IPS-NIHi7 (cell line): ENCODE results near the gene ZNF423.
A peak's percentile ranks its signal among the peaks of the same experiment; 100 is the strongest.

Experiments
- DNase-seq: peaks from one replicate; pipeline ENCODE4 v3.0.0; 2012; ENCODE audit warnings: mixed read lengths; ENCODE audit errors: extremely low spot score

ZNF423 gene

GRCh38 chr16:49602201-49602975 lies 253.5 kb downstream of the ZNF423 start:
- no peak for DNase-seq

DNA sequence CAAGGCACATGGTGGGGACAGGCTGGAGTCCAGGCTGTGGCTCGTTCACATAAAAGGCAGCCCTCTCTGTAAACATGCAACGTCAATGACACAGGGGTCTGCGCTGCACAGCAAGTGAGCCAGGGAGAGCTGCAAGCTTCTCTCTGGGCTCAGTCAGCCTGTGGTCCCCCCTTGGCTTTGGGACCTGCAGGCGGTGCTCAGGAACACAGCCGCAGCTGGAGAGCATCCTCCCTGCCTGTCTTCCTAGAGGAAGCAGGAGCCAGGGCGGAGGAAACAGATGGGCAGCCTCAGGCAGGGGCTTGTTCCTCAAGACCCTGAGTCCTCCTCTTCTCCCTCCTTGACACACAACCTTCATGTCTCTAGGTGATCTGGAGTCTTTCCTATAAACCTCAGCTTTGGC lies 254.3 kb downstream of the ZNF423 start:
- no peak for DNase-seq

DNA sequence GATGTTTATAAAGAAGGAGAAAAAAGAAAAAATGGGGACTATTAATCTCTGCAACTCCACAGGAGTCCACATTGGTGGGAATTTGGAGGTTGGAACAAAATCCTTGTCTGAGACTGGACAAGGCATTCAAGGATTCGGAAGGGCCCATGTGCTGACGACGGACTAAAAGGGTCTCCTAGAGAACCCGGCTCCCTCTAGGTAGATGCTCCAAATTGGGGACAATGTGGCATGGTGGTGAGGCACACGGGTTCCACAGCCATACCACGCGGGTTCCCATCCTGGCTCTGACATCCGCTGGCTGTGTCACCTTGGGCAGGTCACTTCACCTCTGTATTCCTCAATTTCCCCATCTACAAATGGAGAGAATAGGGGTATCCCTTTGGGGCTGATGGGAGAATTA lies 254.9 kb downstream of the ZNF423 start:
- no peak for DNase-seq

DNA sequence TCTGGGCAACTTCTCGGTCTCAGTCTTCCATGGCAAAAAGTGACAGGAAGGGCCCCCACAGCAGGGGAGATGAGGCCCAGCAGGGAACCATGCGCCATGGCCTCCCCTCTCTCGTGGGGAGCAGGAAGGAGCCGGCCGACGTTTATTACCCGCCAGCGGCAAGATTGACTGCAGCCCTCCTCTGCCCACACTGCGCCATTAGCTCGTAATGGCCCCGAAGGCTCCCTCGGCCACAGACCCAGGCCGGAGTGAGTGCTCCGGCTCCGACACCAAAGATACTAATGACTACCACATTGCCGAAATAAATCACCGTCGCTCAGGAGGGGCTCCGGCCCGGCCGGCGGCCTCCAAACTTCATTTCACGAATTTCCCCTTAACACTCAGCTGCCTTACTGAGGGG lies 255.4 kb downstream of the ZNF423 start:
- no peak for DNase-seq

DNA sequence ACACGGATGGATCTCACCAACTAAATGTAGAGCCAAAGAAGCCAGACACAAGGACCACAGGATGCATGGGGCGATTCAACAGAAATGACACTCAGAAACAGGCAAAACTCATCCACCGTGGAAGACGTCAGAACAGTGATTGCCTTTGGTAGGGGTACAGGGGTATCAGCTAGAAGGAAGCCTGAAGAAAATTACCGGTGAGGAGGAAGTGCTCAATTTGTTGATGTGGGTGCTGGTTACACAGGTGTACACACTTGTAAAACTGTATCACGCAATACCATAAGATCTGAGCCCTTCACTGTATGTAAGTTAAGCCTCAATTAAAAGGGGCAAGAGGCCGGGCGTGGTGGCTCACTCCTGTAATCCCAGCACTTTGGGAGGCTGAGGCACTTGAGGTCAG lies 256.2 kb downstream of the ZNF423 start:
- no peak for DNase-seq

DNA sequence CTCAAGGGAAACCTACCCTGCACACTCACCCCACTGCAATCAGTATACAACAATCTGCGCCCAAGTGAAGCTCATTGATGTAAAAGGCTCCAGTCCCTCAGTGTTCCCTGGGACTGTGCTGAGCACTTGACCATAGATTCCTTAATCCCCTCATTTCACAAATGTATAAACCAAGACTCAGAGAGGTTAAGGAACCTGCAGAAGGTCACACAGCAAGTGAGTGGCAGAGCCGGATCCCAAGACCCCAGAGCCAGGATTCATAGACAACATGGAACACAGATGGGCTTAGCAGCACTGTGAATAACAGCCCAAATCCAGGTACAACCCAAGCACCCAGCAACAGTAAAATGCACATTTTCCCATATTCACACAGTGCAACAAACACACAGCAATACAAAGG lies 256.6 kb downstream of the ZNF423 start:
- DNase-seq: no peak

DNA sequence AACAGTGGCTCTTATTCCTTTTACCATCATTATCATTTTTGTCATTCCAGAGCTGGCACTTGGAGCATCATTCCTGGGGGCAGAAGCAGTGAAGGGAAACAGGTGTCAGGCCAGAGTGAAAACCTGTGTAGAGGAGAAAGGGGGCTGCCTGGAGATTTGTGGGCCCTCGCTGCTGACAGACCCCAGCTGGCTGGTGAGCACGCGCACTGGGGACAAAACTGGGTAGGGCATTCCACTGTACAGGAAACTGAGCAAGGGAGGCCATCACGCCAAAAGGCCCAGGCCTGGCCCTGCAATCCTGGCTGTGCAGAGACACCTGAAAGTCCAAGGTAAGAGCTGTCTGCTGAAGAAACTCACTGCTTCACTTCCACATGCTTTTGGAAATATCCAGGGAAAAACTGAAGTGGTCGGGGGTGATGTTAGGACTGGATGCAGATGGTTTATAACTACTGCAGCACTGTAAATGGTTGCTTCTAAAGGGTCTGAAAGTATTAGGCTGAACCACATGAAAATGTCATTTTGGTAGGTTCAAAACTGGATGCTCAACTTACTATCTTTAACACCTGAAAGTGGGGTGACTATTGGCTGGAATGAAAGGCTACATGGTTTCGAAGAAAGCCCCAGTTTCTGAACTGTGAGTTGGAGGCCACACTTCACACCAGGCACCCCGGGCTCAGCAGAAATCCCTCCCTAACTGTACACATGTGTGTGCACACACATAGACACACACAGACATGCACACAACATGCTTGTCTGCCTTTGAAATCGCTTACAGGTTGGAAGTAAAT lies 257.3 kb downstream of the ZNF423 start:
- no peak for DNase-seq

DNA sequence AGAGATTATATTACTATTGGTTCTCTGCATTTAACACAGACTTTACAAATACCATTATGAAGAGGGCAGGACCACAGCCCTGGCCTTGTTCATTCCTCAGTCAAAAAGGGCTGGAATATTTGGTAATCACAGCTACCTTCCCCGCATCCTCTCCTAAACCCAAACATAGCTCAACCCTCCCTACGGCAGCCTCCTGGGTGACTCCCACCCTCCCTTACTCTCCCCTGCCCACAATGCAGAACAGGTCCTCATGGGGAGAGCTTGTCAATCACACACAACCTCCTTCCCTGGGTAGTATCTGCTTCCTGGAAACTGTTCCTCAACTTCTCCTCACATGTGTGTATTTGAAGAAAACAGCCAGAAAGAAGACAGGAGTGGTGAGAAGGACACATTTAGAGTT lies 258.1 kb downstream of the ZNF423 start:
- no peak for DNase-seq

DNA sequence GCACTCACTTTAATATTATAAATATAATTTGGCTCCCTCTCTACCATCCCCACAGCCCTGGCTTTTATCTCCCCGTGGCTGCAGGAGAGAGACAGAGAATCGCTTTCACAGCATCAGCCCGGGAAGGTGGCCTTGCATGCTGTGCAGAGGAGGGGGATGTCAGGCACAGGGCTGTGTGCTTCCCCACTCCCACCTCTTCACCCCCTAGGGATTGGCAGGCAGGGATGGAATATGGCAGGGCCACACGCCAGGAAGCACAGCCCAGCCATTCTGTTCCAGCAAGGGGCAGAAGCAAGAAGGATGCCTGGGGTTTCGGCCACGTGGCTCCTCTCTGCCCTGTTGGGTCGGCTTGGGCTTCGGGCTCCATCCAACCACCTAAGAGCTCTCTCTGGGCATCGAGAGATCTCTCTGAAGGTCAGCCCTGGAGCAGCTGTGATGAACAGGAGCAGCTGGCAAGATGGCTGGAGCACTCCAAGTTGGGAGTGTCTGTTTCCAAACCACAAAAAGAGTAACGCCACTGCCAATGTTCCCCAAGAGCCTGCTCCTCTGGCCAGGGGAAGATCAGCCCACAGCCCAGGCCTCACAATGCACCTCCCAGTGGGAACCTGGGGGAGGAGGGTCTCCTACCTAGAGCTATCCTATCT lies 259.1 kb downstream of the ZNF423 start:
- DNase-seq: no peak

DNA sequence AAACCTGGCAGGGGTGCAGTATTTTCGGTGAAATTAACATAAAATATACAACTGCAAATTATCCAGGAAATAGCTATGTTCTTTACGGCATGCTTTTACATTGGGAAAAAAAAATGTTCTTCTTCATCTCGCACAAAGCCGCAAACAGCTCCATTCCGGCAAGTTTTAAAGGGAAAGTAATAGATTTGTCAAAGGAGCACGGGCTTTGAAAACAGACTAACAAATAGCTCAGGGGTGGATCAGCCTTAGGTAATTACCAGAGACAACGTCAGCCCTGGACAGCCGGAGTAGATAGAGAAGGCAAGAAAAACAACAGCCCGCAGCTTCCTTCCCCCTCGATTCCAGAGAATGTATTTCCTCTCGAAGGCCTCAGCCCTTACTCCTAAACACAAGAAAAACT lies 259.8 kb downstream of the ZNF423 start:
- DNase-seq: no peak

- DNase-seq: no peak
Measured at GRCh38 chr16:49594685-49595498, 261.0 kb downstream of the ZNF423 start.

- no peak for DNase-seq
Measured at GRCh38 chr16:49594153-49594552, 261.8 kb downstream of the ZNF423 start.

- DNase-seq: no peak
Measured at GRCh38 chr16:49593424-49594040, 262.4 kb downstream of the ZNF423 start.

DNA sequence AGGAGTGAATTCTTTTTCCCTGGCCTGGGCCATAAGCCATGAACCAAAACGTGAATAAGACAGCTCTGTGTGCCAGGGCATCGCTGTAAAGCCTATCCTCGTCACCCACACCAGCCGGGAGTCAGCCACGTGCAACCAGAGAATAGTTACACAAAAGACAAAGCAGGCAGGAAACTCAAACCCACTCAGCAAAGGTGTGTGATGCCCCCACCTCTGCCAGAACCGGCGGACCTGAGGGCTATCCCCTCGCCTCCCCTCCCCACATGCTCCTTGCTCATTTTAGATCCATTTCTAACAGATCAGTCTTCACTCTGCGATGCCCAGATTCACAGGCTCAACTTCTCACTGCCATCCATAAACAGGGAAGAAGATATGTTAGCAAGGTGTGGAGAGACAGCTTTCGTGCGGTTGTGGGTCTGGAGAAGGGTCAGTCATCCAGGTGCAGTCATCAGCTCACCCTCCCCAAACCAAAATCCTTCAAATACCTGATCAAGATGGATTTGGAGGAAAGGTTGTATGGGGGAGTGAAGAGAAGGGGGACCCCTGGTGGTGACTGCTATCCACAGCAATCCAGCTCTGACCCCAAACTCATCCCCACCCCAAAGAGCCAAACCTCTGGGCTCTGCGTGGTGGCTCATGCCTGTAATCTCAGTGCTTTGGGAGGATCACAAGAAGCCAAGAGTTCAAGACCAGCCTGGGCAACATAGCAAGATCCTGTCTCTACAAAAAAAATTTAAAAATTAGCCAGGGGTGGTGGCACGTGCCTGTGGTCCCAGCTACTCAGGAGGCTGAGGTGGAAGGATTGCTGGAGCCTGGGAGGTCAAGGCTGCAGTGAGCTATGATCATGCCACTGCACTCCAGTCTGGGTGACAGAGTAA lies 263.1 kb downstream of the ZNF423 start:
- DNase-seq: peak; percentile 81

- DNase-seq: no peak
Measured at GRCh38 chr16:49590166-49590871, 265.6 kb downstream of the ZNF423 start.

DNA sequence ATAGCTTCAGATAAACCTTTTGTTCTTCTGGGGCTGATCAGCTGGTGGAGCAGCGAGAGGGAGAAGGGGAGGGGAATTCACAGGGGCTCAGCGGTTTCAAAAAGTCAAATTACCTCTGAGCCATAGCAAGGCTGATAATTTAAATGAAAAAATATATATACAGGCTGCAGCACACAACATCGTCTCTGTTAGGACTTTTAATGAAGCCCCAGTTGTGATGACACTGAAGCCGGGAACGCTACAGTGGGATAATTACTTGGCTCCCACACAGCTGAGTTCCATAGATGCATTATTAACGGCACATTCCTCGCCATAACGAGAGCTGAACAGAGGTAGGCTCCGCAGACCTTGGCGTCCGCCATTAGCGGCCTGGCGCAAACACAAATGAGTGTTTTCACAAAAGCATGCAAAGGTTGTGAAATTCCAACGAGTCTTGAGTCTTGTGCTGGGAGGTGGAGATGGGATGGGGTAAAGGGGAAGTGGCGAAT lies 266.3 kb downstream of the ZNF423 start:
- no peak for DNase-seq

DNA sequence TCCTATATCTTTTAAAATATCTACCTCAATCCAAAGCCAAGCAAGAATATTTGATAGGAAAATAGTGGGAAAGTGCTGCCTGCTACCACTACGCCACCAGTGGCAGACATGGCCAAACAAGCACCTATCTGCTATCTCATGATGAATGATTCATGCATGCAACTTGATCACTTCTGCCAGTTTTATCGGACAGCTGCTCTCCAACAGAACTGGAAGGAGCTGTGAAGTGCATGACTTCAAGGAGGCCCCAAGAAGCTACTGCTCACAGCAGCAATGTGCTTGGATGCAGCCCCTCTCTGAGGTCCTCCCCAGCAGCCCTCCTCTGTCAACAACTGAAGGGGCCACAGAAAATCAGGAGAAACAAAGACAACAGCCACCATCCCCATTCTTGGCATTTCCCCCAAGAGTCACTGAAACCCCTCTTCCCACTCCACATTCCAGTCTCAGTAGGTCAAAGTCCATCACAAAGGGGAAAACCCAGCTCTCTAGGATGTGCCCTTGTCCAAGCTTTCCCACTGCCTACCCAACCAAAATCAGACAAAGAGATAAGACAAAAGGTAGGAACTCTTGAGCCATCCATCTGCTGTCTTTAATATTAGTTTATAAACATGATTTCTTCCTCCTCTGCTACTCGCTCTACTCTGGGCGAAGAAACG lies 267.1 kb downstream of the ZNF423 start:
- DNase-seq: no peak

DNA sequence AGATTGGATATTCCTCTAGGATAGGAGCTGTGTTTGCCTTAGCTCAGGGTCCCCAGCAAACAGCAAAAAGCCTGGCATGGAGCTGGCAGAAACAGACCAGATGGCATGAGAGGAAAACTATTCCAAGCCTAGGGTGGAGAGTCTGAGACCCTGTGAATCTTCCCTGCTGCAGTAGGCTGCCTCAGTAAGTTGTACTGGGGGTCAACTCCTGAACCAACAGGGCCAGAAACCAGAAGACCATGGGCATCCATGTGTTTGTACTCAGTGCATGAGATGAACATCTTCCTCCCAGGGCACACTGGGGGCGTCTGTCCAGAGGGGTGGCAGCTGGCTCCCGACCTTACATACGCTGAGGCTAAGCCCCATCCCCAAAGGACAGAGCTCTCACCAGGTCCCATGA lies 267.9 kb downstream of the ZNF423 start:
- DNase-seq: no peak

DNA sequence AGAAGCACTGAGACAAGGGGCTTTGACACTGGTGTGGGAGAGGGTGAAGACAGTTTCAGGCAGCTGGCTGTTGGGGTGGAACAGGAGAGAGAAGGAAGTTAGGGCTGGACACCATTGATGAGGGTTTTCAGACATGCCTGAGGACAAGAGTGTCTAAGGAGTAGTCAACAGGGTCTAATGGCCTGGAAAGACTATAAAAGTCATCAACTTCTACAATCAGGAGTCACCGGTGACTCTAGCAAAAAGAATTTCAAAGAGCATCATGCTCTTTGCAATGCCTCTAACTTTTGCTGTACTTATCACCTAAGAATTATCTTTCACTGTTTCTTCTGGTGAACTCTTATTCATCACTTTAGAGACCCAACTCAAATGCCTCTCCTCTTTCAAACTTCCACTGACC lies 268.4 kb downstream of the ZNF423 start:
- DNase-seq: no peak
